ENCODE results near the gene GAD1.

DNA sequence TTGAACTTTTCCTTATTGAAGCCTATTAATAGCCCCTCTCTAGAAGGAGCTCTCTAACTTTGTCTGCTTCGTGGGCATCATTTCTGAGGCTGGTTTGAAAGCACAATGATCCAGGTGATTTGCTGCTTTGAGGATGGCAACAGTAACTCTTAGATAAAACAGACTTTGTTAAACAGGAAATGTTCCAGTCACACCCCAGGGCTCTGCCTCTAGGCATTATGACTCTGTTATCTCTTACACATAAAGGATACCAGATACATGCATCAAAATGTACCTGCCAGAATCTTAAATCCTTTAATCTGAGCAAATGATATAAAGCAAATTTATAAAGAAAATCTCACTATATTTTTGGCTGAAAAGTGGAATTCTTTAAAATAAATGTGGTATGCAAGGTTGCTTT lies 52.3 kb downstream of the GAD1 start:
- TF ChIP-seq, protein P1, sequence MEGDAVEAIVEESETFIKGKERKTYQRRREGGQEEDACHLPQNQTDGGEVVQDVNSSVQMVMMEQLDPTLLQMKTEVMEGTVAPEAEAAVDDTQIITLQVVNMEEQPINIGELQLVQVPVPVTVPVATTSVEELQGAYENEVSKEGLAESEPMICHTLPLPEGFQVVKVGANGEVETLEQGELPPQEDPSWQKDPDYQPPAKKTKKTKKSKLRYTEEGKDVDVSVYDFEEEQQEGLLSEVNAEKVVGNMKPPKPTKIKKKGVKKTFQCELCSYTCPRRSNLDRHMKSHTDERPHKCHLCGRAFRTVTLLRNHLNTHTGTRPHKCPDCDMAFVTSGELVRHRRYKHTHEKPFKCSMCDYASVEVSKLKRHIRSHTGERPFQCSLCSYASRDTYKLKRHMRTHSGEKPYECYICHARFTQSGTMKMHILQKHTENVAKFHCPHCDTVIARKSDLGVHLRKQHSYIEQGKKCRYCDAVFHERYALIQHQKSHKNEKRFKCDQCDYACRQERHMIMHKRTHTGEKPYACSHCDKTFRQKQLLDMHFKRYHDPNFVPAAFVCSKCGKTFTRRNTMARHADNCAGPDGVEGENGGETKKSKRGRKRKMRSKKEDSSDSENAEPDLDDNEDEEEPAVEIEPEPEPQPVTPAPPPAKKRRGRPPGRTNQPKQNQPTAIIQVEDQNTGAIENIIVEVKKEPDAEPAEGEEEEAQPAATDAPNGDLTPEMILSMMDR (conservative IDR thresholded peaks at IDR 0.05; ENCODE audit: low read depth, low read length): no peak
- no peak for TF ChIP-seq EZH2 (IDR thresholded peaks at IDR 0.05; ENCODE audit: borderline replicate concordance, low read depth, low read length, poor library complexity, severe bottlenecking)

Measured in A673 (cell line).